B cell (primary cell): ENCODE data around the gene NPAS3. TPM values are rescaled to one million over a fixed set of nuclear protein-coding genes. Genes with fewer than 3 reads are reported as not detected.

Source experiments
- ATAC-seq: fragments of 200-7000 bp; cut with Tn5 transposase; one replicate; pipeline ENCODE4 v1.10.0; 2021; ENCODE audit warnings: low read depth, mild to moderate bottlenecking, moderate number of reproducible peaks, moderate library complexity
- CTCF ChIA-PET: fragments of 350-600 bp; sonication (Branson Sonifier 250); formaldehyde crosslinking; loops from one replicate; lab custom pipeline; 2021; ENCODE audit warnings: antibody characterized with exemption, inconsistent platforms; lab: Charles Lee
- POLR2A ChIA-PET: fragments of 350-600 bp; sonication (Branson Sonifier 250); formaldehyde crosslinking; loops from one replicate; lab custom pipeline; 2021; ENCODE audit warnings: antibody characterized with exemption; lab: Charles Lee
- DNase-seq: peaks from one replicate; pipeline ENCODE4 v3.0.0; 2013
- H2AFZ ChIP-seq: 2 replicates; pipeline ENCODE4 v1.6.1; 2012; ENCODE audit warnings: mild to moderate bottlenecking, low read depth, low read length; ENCODE audit not compliant: insufficient read depth, poor library complexity, severe bottlenecking
- H3K27ac ChIP-seq, 2 donors: 1 replicate in 1 of 2; 2 replicates in 1 of 2; pipeline ENCODE4 v1.5.1; 2012 to 2013; ENCODE audit warnings: low read length in 2 of 2, mild to moderate bottlenecking in 2 of 2, moderate library complexity in 1 of 2
- H3K27me3 ChIP-seq, 4 experiments: fragments of 200-600 bp in 1 of 4; sonication (generic) in 1 of 4; replicated peaks in 1 of 4; 1 replicate in 2 of 4; 2 replicates in 2 of 4; pipeline versions ENCODE4 v1.6.1 to v1.7.0; 2013 to 2016; ENCODE audit warnings: low read length in 3 of 4, mild to moderate bottlenecking in 2 of 4, mixed read lengths in 1 of 4, moderate library complexity in 1 of 4; ENCODE audit not compliant: insufficient read depth in 4 of 4, control insufficient read depth in 3 of 4; ENCODE audit errors: control extremely low read depth in 1 of 4
- H3K36me3 ChIP-seq, 2 experiments: replicated peaks in 1 of 2; 1 replicate in 1 of 2; 2 replicates in 1 of 2; pipeline versions ENCODE4 v1.6.1 to v1.7.1; 2013; ENCODE audit warnings: low read length in 1 of 2; ENCODE audit not compliant: insufficient read depth in 2 of 2, control insufficient read depth in 1 of 2; ENCODE audit errors: control extremely low read depth in 1 of 2, extremely low read depth in 1 of 2
- H3K4me1 ChIP-seq, 2 donors: fragments of 200-600 bp in 1 of 2; sonication (generic) in 1 of 2; 1 replicate in 1 of 2; 2 replicates in 1 of 2; pipeline versions ENCODE4 v1.5.1 to v1.6.1; 2013 to 2017; ENCODE audit warnings: low read length in 2 of 2; ENCODE audit not compliant: control insufficient read depth in 2 of 2, insufficient read depth in 2 of 2
- H3K4me2 ChIP-seq: replicated peaks from 2 replicates; pipeline ENCODE3; 2012; ENCODE audit warnings: mild to moderate bottlenecking, low read depth, low read length; ENCODE audit not compliant: poor library complexity, severe bottlenecking
- H3K4me3 ChIP-seq, 5 experiments: fragments of 200-600 bp in 1 of 5; sonication (generic) in 1 of 5; 1 replicate in 3 of 5; 2 replicates in 2 of 5; pipeline versions ENCODE4 v1.5.1 to v1.7.0; 2011 to 2016; ENCODE audit warnings: low read length in 4 of 5, mild to moderate bottlenecking in 4 of 5, low read depth in 2 of 5, control low read depth in 1 of 5, moderate library complexity in 1 of 5; ENCODE audit not compliant: insufficient read depth in 1 of 5; ENCODE audit errors: control extremely low read depth in 1 of 5, extremely low read depth in 1 of 5
- H3K79me2 ChIP-seq: fragments of 200-600 bp; sonication (generic); one replicate; pipeline ENCODE4 v1.6.0; 2016; ENCODE audit warnings: low read length; ENCODE audit not compliant: control insufficient read depth, insufficient read depth
- H3K9ac ChIP-seq: fragments of 200-600 bp; sonication (generic); 2 replicates; pipeline ENCODE4 v1.6.1; 2017; ENCODE audit warnings: mild to moderate bottlenecking, low read length, moderate library complexity
- H3K9me3 ChIP-seq, 3 donors: one replicate each; pipeline versions ENCODE4 v1.6.1 to v1.7.1; 2013; ENCODE audit warnings: low read length in 2 of 3; ENCODE audit not compliant: control insufficient read depth in 2 of 3, insufficient read depth in 1 of 3; ENCODE audit errors: control extremely low read depth in 1 of 3
- H4K20me1 ChIP-seq: 2 replicates; pipeline ENCODE4 v1.6.0; 2012; ENCODE audit warnings: mild to moderate bottlenecking, low read length; ENCODE audit not compliant: insufficient read depth, control insufficient read depth, poor library complexity, severe bottlenecking
- H3K27ac Mint-ChIP-seq: one replicate; pipeline ENCODE4 v1.8.0; 2021; ENCODE audit warnings: mixed read lengths
- H3K27me3 Mint-ChIP-seq: one replicate; pipeline ENCODE4 v1.8.0; 2021; ENCODE audit warnings: mixed read lengths
- H3K4me1 Mint-ChIP-seq: one replicate; pipeline ENCODE4 v1.8.0; 2021; ENCODE audit warnings: mixed read lengths
- H3K4me3 Mint-ChIP-seq: one replicate; pipeline ENCODE4 v1.8.0; 2021; ENCODE audit warnings: mixed read lengths
- H3K9me3 Mint-ChIP-seq: one replicate; pipeline ENCODE4 v1.8.0; 2022; ENCODE audit warnings: mixed read lengths; ENCODE audit not compliant: insufficient read depth
- EZH2 ChIP-seq: IDR thresholded peaks from 2 replicates; pipeline ENCODE4 v1.6.1; 2012; ENCODE audit warnings: borderline replicate concordance, low read depth, mild to moderate bottlenecking, moderate library complexity, low read length; ENCODE audit not compliant: insufficient read depth, poor library complexity, severe bottlenecking
- WGBS: methylation state at CpG from one replicate; pipeline ENCODE4 v1.1.5; 2013; ENCODE audit warnings: missing lambda C conversion rate; ENCODE audit not compliant: insufficient coverage; 5-methylcytosine and 5-hydroxymethylcytosine counted together
- intact Hi-C: fragments of 100-400 bp; cut with micrococcal nuclease; formaldehyde crosslinking; loops from one replicate; pipeline ENCODE4 v1.10.0; 2022
- polyA plus RNA-seq: library from polyadenylated mRNA; depleted of rRNA; stranded (reverse); fragments of >200 nt; gene quantifications from 2 replicates; pipeline ENCODE4 v1.2.3, GENCODE V29; 2012
- total RNA-seq, 2 donors: library from RNA; stranded (reverse); fragments of 120-200 nt in 1 of 2; gene quantifications; 1 replicate in 1 of 2; 2 replicates in 1 of 2; pipeline versions ENCODE4 v1.2.3 to v1.2.4, GENCODE V29; 2013 to 2022
- TF ChIP-seq, protein P1 (sequence below): fragments of 200-600 bp; IDR thresholded peaks from one replicate; pipeline ENCODE4 v1.8.0; 2022; ENCODE audit warnings: antibody characterized with exemption, mild to moderate bottlenecking

Gene NPAS3
- total and polyA plus RNA-seq, 2 donors (not counting 1 experiment from before 2014, with no cell fraction given): not detected

DNA sequence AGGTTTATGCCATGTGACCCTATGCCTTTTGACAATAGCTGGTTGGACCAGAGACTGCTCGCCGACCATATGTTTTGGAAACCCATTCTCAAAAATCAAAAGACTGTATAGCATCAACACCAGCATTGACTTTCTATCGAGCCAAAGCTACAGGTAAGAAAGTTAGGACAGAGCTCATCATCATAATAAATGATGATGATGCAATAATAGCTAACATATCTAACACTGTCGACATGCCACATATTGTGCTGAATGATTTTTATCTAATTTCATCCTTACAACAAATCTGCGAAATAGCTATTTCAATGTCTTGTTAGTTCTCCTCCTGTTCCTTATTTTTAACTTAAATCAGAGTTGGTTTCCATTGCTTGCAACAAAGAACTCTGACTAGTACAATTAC, 909.3 kb downstream of the NPAS3 start:
- Histone ChIP-seq H3K9me3 (no peaks in the 10 kb centered on the region), H3K27me3 (no peaks in the 10 kb centered on the region), H2AFZ (no peak overlapping the region), H3K9ac (no peak overlapping the region), H3K4me3 (no peak overlapping the region), H3K4me2 (no peak overlapping the region), H3K27ac (no peak overlapping the region), H3K4me1 (no peaks in the 10 kb centered on the region), H4K20me1 (no peaks in the 10 kb centered on the region), H3K79me2 (no peaks in the 10 kb centered on the region), H3K36me3 (no peaks in the 10 kb centered on the region)
- WGBS: no CpG with 5 or more reads among the region's 5 CpGs
- H3K4me1 Mint-ChIP-seq: no peaks in the 10 kb centered on the region
- H3K27ac Mint-ChIP-seq: no peak overlapping the region
- H3K27me3 Mint-ChIP-seq: peaks cover 5% of the 10 kb centered on the region
- no peak for TF ChIP-seq EZH2
- TF ChIP-seq, protein P1, sequence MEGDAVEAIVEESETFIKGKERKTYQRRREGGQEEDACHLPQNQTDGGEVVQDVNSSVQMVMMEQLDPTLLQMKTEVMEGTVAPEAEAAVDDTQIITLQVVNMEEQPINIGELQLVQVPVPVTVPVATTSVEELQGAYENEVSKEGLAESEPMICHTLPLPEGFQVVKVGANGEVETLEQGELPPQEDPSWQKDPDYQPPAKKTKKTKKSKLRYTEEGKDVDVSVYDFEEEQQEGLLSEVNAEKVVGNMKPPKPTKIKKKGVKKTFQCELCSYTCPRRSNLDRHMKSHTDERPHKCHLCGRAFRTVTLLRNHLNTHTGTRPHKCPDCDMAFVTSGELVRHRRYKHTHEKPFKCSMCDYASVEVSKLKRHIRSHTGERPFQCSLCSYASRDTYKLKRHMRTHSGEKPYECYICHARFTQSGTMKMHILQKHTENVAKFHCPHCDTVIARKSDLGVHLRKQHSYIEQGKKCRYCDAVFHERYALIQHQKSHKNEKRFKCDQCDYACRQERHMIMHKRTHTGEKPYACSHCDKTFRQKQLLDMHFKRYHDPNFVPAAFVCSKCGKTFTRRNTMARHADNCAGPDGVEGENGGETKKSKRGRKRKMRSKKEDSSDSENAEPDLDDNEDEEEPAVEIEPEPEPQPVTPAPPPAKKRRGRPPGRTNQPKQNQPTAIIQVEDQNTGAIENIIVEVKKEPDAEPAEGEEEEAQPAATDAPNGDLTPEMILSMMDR: no peak
- DNase-seq: no peak
- intact Hi-C loops: no loop called here
- no peak overlapping the region for H3K4me3 Mint-ChIP-seq
- no peak for ATAC-seq
- ChIA-PET POLR2A (no interaction called here), CTCF (interaction anchor here (0.9 to 1.2 kb wide), 3 partner anchors 8 to 10 kb away, joined by 3 to 4 read pairs (median 3); no protein-coding TSS in a partner anchor)
- no peaks in the 10 kb centered on the region for H3K9me3 Mint-ChIP-seq

DNA sequence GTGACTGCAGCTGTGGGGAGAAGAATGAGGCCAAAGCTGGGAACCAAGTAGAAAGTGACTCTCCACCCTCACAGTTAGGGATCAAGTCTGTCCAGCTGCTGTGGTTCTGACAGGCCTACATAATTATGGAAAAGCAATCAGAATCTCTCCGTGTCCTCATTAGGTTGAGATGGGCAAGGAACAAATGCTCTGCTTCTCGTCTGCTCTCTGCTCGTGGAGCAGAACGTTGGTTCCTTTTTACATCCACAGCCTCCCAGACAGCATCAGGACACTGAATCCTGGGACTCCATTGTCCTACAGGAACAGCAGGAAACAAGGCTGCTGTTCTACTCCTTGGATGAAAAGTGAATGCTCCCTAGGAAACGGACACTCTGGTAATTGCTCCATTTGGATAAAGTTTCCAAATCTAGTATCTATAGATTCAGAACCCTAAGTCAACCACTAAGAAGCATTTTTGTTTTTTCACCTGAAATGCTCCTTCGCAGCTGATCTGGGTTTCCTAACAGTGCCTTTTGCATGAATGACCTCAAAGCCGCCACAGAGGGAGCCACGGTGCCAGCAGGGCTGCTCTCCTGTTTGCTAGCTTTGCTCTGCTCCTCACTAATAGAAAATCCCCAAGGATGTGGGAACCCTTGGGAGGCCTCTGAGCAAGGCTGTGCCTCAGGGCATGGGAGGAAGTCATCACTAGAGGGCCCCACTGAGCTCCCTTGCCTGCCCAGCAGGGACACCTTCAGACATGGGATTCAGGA, 910.2 kb downstream of the NPAS3 start:
- no peak overlapping the region for H3K4me2 ChIP-seq
- DNase-seq (no peak), ATAC-seq (no peak)
- H3K4me1 Mint-ChIP-seq: no peaks in the 10 kb centered on the region
- no peaks in the 10 kb centered on the region for H4K20me1 ChIP-seq
- no peak overlapping the region for H3K9ac ChIP-seq
- ChIA-PET CTCF (interaction anchor here (0.9 to 1.6 kb wide), 3 partner anchors 9 to 474 kb away, joined by 3 read pairs; no protein-coding TSS in a partner anchor), POLR2A (no interaction called here)
- H3K4me1 ChIP-seq: no peaks in the 10 kb centered on the region
- no peaks in the 10 kb centered on the region for H3K9me3 ChIP-seq
- H3K4me3 Mint-ChIP-seq: no peak overlapping the region
- H3K36me3 ChIP-seq: no peaks in the 10 kb centered on the region
- peaks cover 5% of the 10 kb centered on the region for H3K27me3 Mint-ChIP-seq
- no peaks in the 10 kb centered on the region for H3K27me3 ChIP-seq
- no peak overlapping the region for H2AFZ ChIP-seq
- TF ChIP-seq EZH2: no peak
- TF ChIP-seq, protein P1: no peak
- no peaks in the 10 kb centered on the region for H3K79me2 ChIP-seq
- intact Hi-C loops: no loop called here
- H3K27ac Mint-ChIP-seq: no peak overlapping the region
- no peak overlapping the region for H3K4me3 ChIP-seq
- no peak overlapping the region for H3K27ac ChIP-seq
- 82% methylated on average over 8 of the region's 8 CpGs for WGBS
- H3K9me3 Mint-ChIP-seq: no peaks in the 10 kb centered on the region
